Panc1 (cell line): ENCODE data around the gene LRP3. TPM values are rescaled to one million over a fixed set of nuclear protein-coding genes. Genes with fewer than 3 reads are reported as not detected.

Experiments
- ATAC-seq: fragments of 200-7000 bp; cut with Tn5 transposase; 2 replicates; pipeline ENCODE4 v1.9.1; 2020; ENCODE audit warnings: mild to moderate bottlenecking, moderate library complexity
- BruUV-seq: library from RNA; stranded (reverse); fragments of 400-500 nt; replicated peaks from 2 replicates; lab custom pipeline; 2021; lab: Mats Ljungman, UMichigan
- CTCF ChIA-PET: fragments of 300-600 bp; sonication (Branson Sonifier 250); formaldehyde crosslinking; loops from one replicate; lab custom pipeline; 2022; ENCODE audit warnings: antibody characterized with exemption; lab: Charles Lee
- POLR2A ChIA-PET: fragments of 300-600 bp; sonication (Branson Sonifier 250); formaldehyde crosslinking; loops from one replicate; lab custom pipeline; 2022; ENCODE audit warnings: antibody characterized with exemption; lab: Charles Lee
- DNase-seq: peaks from one replicate; pipeline ENCODE4 v3.0.0-alpha.2; 2010; ENCODE audit warnings: low read depth, low spot score
- H3K27ac ChIP-seq: 2 replicates; pipeline ENCODE4 v1.5.1; 2011; ENCODE audit warnings: mild to moderate bottlenecking, low read length, inconsistent platforms
- H3K27me3 ChIP-seq: fragments of 200-500 bp; sonication (Bioruptor generic); 2 replicates; pipeline ENCODE4 v1.6.0; 2014; ENCODE audit warnings: low read length, inconsistent platforms; ENCODE audit not compliant: control insufficient read depth, insufficient read depth
- H3K36me3 ChIP-seq: fragments of 200-500 bp; sonication (Bioruptor generic); 2 replicates; pipeline ENCODE4 v1.5.1; 2014; ENCODE audit warnings: inconsistent platforms, mild to moderate bottlenecking, low read length, moderate library complexity; ENCODE audit not compliant: control insufficient read depth, insufficient read depth
- H3K4me1 ChIP-seq: 2 replicates; pipeline ENCODE4 v1.5.1; 2011; ENCODE audit warnings: inconsistent platforms, mild to moderate bottlenecking, low read length, moderate library complexity; ENCODE audit not compliant: control insufficient read depth, insufficient read depth
- H3K4me3 ChIP-seq, 2 experiments: 2 replicates each; pipeline ENCODE4 v1.5.1; 2011 to 2012; ENCODE audit warnings: low read depth in 2 of 2, low read length in 2 of 2, mild to moderate bottlenecking in 2 of 2, inconsistent platforms in 1 of 2, moderate library complexity in 1 of 2
- H3K9me3 ChIP-seq: fragments of 200-500 bp; sonication (Bioruptor generic); 2 replicates; pipeline ENCODE4 v1.5.1; 2014; ENCODE audit warnings: low read depth, mild to moderate bottlenecking, inconsistent platforms, low read length, moderate library complexity; ENCODE audit not compliant: control insufficient read depth, insufficient read depth
- CTCF ChIP-seq: fragments of 450-650 bp; IDR thresholded peaks from 2 replicates; pipeline ENCODE4 v1.5.1; 2017; ENCODE audit warnings: mild to moderate bottlenecking
- POLR2AphosphoS5 ChIP-seq: IDR thresholded peaks from 2 replicates; pipeline ENCODE4 v1.6.1; 2012; ENCODE audit warnings: mild to moderate bottlenecking, low read depth, low read length, moderate library complexity
- REST ChIP-seq, 2 experiments: IDR thresholded peaks; 2 replicates each; pipeline ENCODE4 v1.6.1; 2011 to 2012; ENCODE audit warnings: low read depth in 2 of 2, control low read depth in 1 of 2, low read length in 1 of 2, mild to moderate bottlenecking in 1 of 2, moderate library complexity in 1 of 2; ENCODE audit not compliant: insufficient read depth in 1 of 2
- SIN3A ChIP-seq: IDR thresholded peaks from 2 replicates; pipeline ENCODE4 v1.6.1; 2012; ENCODE audit warnings: low read depth, mild to moderate bottlenecking, low read length, moderate library complexity, borderline replicate concordance; ENCODE audit not compliant: insufficient read depth
- TCF7L2 ChIP-seq: IDR thresholded peaks from 2 replicates; pipeline ENCODE4 v1.6.1; 2011; ENCODE audit warnings: mild to moderate bottlenecking, low read depth, low read length, inconsistent platforms
- in situ Hi-C: cut with HindIII; loops from 2 replicates; pipeline ENCODE4 v1.10.0; 2016; ENCODE audit warnings: low sequenced_read_pairs, low pct_unique_long_range_greater_than_20kb
- intact Hi-C: fragments of 100-400 bp; cut with micrococcal nuclease; formaldehyde crosslinking; loops from one replicate; pipeline ENCODE4 v1.10.0; 2022; ENCODE audit not compliant: unreplicated experiment
- total RNA-seq: library from RNA; stranded (reverse); gene quantifications from one replicate; pipeline ENCODE4 v1.2.1, GENCODE V29; 2021; ENCODE audit not compliant: unreplicated experiment

Gene LRP3
- total RNA-seq, 1 experiment from 2014 or later: 28.6 TPM

- no TSS peak for BruUV-seq
- no peaks in the 10 kb centered on the region for H3K36me3 ChIP-seq
- DNase-seq: no peak
- no peak for ATAC-seq
- no peak overlapping the region for H3K4me3 ChIP-seq
- ChIA-PET CTCF (interaction anchor here (0.5 kb wide), 1 partner anchor 79 kb away, joined by 3 read pairs; no protein-coding TSS in a partner anchor), POLR2A (no interaction called here)
- no peaks in the 10 kb centered on the region for H3K4me1 ChIP-seq
- H3K27me3 ChIP-seq: no peaks in the 10 kb centered on the region
- in situ Hi-C loops: no loop called here
- H3K27ac ChIP-seq: no peak overlapping the region
- intact Hi-C loops: no loop called here
- TF ChIP-seq REST (IDR thresholded peaks at IDR 0.05; ENCODE audit: insufficient read depth in 1 of 2, low read depth in 2 of 2, low read length in 1 of 2) (no peak), CTCF (no peak), SIN3A (no peak)
- no peaks in the 10 kb centered on the region for H3K9me3 ChIP-seq
These were observed 7.9 kb downstream of the LRP3 start for GRCh38 chr19:33201886-33202545.

- no TSS peak for BruUV-seq
- ChIA-PET POLR2A (no interaction called here), CTCF (no interaction called here)
- ATAC-seq: no peak
- Histone ChIP-seq H3K27ac (no peak overlapping the region), H3K4me1 (no peaks in the 10 kb centered on the region), H3K9me3 (no peaks in the 10 kb centered on the region), H3K27me3 (no peaks in the 10 kb centered on the region), H3K4me3 (no peak overlapping the region), H3K36me3 (no peaks in the 10 kb centered on the region)
- intact Hi-C loops: no loop called here
- in situ Hi-C loops: no loop called here
- no peak for DNase-seq
- TF ChIP-seq POLR2AphosphoS5 (no peak), SIN3A (no peak), TCF7L2 (no peak), REST (IDR thresholded peaks at IDR 0.05; ENCODE audit: insufficient read depth in 1 of 2, low read depth in 2 of 2, low read length in 1 of 2) (no peak), CTCF (no peak)
These were observed 8.7 kb downstream of the LRP3 start for GRCh38 chr19:33202546-33203507.
